Stomach smooth muscle (tissue), 2 donors: Measurements from ENCODE around the gene LCN6.
"Not testable (repeated sequence)": the region's sequence is repeated elsewhere in the genome, so short reads cannot be mapped to it uniquely, and the experiment has no call there.

Source experiments
- H3K27ac ChIP-seq: one replicate; pipeline ENCODE4 v1.7.0; 2013; ENCODE audit warnings: mild to moderate bottlenecking, low read length, inconsistent platforms
- H3K27me3 ChIP-seq, 2 donors: one replicate each; pipeline ENCODE4 v1.7.0; 2013; ENCODE audit warnings: low read length in 2 of 2; ENCODE audit not compliant: insufficient read depth in 2 of 2, control insufficient read depth in 1 of 2
- H3K36me3 ChIP-seq, 2 donors: one replicate each; pipeline ENCODE4 v1.7.0; 2013; ENCODE audit warnings: low read length in 2 of 2; ENCODE audit not compliant: control insufficient read depth in 2 of 2, insufficient read depth in 2 of 2
- H3K4me1 ChIP-seq: one replicate; pipeline ENCODE4 v1.7.0; 2013; ENCODE audit warnings: low read length; ENCODE audit not compliant: control insufficient read depth, insufficient read depth
- H3K4me3 ChIP-seq, 2 donors: one replicate each; pipeline ENCODE4 v1.7.0; 2013; ENCODE audit warnings: low read length in 2 of 2
- H3K9ac ChIP-seq, 2 donors: one replicate each; pipeline ENCODE4 v1.7.0; 2013; ENCODE audit warnings: low read length in 2 of 2, mild to moderate bottlenecking in 1 of 2
- H3K9me3 ChIP-seq, 2 donors: one replicate each; pipeline ENCODE4 v1.7.0; 2013; ENCODE audit warnings: low read length in 2 of 2; ENCODE audit not compliant: control insufficient read depth in 2 of 2
- donor health status: healthy.
- donor health status: Pancreatic carcinoma.

The LCN6 gene

DNA sequence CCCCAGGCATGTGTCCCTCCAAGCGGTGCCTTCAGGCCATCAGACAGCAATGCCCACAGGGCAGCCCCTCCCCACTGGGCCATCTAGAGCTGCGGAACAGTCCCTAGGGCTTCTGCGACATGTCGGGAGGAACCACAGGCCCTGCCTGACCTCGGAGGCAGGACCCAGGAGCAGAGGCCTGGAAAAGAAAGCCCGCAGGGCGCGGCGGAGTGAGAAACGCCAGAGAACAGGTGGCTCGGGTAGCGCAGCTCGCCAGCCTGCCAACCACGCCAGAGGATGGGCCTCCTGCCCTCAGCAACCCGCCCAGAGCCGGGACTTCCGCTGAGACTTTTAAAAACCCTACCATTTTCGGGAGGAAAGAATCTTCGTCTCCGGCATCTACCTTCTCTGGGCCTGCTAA, 9.0 kb upstream of the LCN6 start:
- no peak overlapping the region for H3K9ac ChIP-seq
- H3K27ac ChIP-seq: no peak overlapping the region
- H3K4me1 ChIP-seq: peaks cover 3% of the 10 kb centered on the region
- H3K9me3 ChIP-seq: peaks cover 0 to 5% of the 10 kb centered on the region in 2 donors
- H3K4me3 ChIP-seq: no peak overlapping the region
- peaks cover 3 to 13% of the 10 kb centered on the region in 2 donors for H3K27me3 ChIP-seq
- no peaks in the 10 kb centered on the region for H3K36me3 ChIP-seq

- Histone ChIP-seq H3K27me3 (peaks cover 3 to 10% of the 10 kb centered on the region in 2 donors), H3K27ac (no peak overlapping the region), H3K4me1 (peaks cover 3% of the 10 kb centered on the region), H3K9me3 (peaks cover 0 to 5% of the 10 kb centered on the region in 2 donors), H3K36me3 (no peaks in the 10 kb centered on the region), H3K4me3 (no peak overlapping the region), H3K9ac (no peak overlapping the region)
Measured at GRCh38 chr9:136756836-136757235, 8.5 kb upstream of the LCN6 start.

GRCh38 chr9:136756134-136756438, 7.8 kb upstream of the LCN6 start:
- Histone ChIP-seq H3K36me3 (no peaks in the 10 kb centered on the region), H3K4me3 (no peak overlapping the region), H3K27me3 (peaks cover 0 to 10% of the 10 kb centered on the region in 2 donors), H3K27ac (no peak overlapping the region), H3K9ac (no peak overlapping the region), H3K4me1 (peaks cover 3% of the 10 kb centered on the region), H3K9me3 (peaks cover 0 to 5% of the 10 kb centered on the region in 2 donors)

DNA sequence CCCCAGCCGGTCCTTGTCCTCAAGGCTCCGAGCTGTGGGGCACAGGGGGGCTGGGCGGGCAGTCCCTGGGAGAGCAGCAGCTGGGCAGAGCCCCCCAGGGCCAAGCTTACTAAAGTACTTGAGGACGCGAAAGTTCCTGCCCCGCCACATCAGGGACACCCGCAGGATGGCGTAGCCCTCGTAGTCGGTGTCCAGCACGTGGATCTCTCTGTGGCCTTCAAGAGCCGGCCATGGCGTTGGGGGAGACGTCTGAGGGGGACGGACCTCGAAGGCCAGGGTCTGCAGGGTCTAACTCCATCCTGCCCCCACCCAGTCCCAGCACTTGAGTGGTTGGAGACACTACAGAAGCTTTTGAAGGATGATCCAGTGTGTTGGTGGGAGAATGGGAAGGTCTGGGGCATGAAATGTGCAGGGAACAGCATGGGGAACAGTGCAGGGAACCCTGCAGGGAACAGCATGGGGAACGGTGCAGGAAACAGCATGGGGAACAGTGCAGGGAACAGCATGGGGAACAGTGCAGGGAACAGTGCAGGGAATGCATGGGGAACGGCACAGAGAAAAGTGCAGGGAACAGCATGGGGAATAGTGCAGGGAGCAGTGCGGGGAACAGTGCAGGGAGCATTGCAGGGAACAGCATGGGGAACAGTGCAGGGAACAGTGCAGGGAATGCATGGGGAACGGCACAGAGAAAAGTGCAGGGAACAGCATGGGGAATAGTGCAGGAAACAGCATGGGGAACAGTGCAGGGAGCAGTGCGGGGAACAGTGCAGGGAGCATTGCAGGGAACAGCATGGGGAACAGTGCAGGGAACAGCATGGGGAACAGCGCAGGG, 7.2 kb upstream of the LCN6 start:
- not testable (repeated sequence) for H3K27ac ChIP-seq, H3K9ac ChIP-seq, H3K9me3 ChIP-seq, H3K4me1 ChIP-seq, H3K4me3 ChIP-seq, H3K36me3 ChIP-seq
- peaks cover 0 to 10% of the 10 kb centered on the region in 2 donors for H3K27me3 ChIP-seq

DNA sequence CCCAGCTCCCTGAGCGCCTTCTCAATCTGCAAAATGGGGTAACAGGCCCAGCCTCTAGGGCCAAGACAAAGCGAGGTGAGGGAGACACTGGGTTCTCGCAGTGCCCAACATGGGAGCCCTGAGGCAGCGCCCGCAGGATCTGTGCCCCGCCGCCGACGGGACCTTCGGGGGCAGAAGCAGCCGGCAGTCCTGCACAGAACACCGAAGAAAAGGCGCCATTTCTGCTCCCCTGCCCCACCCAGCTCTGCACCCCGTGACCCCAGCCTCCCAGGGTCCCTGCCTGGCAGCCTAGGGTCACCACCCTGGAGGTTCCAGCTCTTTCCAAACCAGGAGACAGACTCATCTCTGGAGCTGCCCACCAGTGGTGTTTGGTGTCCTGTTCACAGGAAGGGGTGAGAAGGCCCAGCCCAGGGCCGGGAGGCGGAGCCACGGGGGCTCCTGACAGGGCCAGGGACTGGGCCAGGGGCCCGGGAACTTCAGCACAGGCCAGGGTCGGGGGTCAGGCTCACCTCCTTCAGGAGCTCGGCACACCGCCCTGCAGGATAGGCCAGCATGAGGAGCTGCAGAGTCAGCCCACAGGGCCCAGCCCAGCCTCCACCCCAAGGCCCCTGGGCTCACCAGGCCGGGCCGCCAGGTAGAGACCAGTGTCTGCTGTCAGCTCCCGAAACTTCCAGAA, 6.4 kb upstream of the LCN6 start:
- Histone ChIP-seq H3K9ac (no peak overlapping the region), H3K36me3 (no peaks in the 10 kb centered on the region), H3K4me1 (no peaks in the 10 kb centered on the region), H3K9me3 (peaks cover 0 to 5% of the 10 kb centered on the region in 2 donors), H3K4me3 (no peak overlapping the region), H3K27me3 (peaks cover 0 to 6% of the 10 kb centered on the region in 2 donors), H3K27ac (no peak overlapping the region)

GRCh38 chr9:136754059-136754572, 5.8 kb upstream of the LCN6 start:
- no peak overlapping the region for H3K27ac ChIP-seq

GRCh38 chr9:136753371-136754058, 5.2 kb upstream of the LCN6 start:
- no peak overlapping the region for H3K4me3 ChIP-seq
- H3K27ac ChIP-seq: no peak overlapping the region
- peaks cover 0 to 5% of the 10 kb centered on the region in 2 donors for H3K9me3 ChIP-seq
- H3K4me1 ChIP-seq: no peaks in the 10 kb centered on the region
- H3K9ac ChIP-seq: no peak overlapping the region
- peaks cover 0 to 7% of the 10 kb centered on the region in 2 donors for H3K27me3 ChIP-seq
- no peaks in the 10 kb centered on the region for H3K36me3 ChIP-seq

More at GRCh38 chr9:136754059-136754572, 5.8 kb upstream of the LCN6 start:
- H3K27me3 ChIP-seq: peaks cover 0 to 6% of the 10 kb centered on the region in 2 donors
- no peaks in the 10 kb centered on the region for H3K4me1 ChIP-seq
- no peaks in the 10 kb centered on the region for H3K36me3 ChIP-seq
- peaks cover 0 to 5% of the 10 kb centered on the region in 2 donors for H3K9me3 ChIP-seq
- no peak overlapping the region for H3K4me3 ChIP-seq
- H3K9ac ChIP-seq: no peak overlapping the region

DNA sequence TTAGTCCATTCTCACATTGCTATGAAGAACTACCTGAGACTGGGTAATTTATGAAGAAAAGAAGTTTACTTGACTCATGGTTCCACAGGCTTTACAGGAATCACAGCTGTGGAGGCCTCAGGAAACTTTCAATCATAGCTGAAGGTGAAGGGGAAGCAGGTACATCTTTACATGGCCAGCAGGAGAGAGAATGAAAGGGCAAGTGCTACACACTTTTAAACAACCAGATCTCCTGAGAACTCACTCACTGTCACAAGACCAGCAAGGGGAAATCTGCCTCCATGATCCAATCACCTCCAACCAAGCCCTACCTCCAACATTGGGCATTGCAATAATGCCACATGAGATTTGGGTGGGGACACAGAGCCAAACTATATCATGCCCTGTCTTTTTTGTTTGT, 3.5 kb upstream of the LCN6 start:
- Histone ChIP-seq H3K4me1 (no peaks in the 10 kb centered on the region), H3K9me3 (peaks cover 0 to 5% of the 10 kb centered on the region in 2 donors)

DNA sequence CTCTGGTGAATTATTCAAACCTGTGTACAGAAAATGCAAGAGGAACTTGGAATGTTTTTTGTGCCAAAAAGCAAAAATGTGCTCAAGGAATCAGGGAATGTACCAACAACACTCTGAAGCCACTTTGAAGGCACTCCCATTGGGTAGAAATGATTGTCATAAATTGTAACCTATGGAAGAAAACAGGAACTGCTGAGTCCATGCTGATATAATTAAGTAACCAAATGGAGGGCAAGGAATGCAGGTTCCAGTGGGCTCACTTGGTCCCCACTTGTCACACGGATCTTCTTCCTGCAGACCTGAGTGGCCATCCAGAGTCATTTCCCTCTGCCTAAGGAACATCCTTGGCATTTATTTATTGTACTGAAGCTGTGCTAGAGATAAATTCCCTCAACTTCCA, 2.9 kb upstream of the LCN6 start:
- Histone ChIP-seq H3K4me3 (no peak overlapping the region), H3K36me3 (no peaks in the 10 kb centered on the region), H3K27me3 (peaks cover 0 to 9% of the 10 kb centered on the region in 2 donors), H3K27ac (no peak overlapping the region), H3K4me1 (no peaks in the 10 kb centered on the region), H3K9me3 (peaks cover 0 to 5% of the 10 kb centered on the region in 2 donors), H3K9ac (no peak overlapping the region)

More for the DNA sequence above, 3.5 kb upstream of the LCN6 start:
- H3K27me3 ChIP-seq: peaks cover 0 to 9% of the 10 kb centered on the region in 2 donors
- no peak overlapping the region for H3K4me3 ChIP-seq
- H3K27ac ChIP-seq: no peak overlapping the region
- H3K9ac ChIP-seq: no peak overlapping the region
- no peaks in the 10 kb centered on the region for H3K36me3 ChIP-seq

- Histone ChIP-seq H3K9ac (no peak overlapping the region), H3K27me3 (peaks cover 0 to 6% of the 10 kb centered on the region in 2 donors), H3K36me3 (no peaks in the 10 kb centered on the region), H3K9me3 (peaks cover 0 to 3% of the 10 kb centered on the region in 2 donors), H3K27ac (no peak overlapping the region), H3K4me3 (no peak overlapping the region), H3K4me1 (no peaks in the 10 kb centered on the region)
Measured at GRCh38 chr9:136750526-136750925, 2.2 kb upstream of the LCN6 start.
